ENCODE results near the gene GPX1.
A peak's percentile ranks its signal among the peaks of the same experiment; 100 is the strongest.
"Not testable (repeated sequence)": the region's sequence is repeated elsewhere in the genome, so short reads cannot be mapped to it uniquely, and the experiment has no call there.

The GPX1 gene

DNA sequence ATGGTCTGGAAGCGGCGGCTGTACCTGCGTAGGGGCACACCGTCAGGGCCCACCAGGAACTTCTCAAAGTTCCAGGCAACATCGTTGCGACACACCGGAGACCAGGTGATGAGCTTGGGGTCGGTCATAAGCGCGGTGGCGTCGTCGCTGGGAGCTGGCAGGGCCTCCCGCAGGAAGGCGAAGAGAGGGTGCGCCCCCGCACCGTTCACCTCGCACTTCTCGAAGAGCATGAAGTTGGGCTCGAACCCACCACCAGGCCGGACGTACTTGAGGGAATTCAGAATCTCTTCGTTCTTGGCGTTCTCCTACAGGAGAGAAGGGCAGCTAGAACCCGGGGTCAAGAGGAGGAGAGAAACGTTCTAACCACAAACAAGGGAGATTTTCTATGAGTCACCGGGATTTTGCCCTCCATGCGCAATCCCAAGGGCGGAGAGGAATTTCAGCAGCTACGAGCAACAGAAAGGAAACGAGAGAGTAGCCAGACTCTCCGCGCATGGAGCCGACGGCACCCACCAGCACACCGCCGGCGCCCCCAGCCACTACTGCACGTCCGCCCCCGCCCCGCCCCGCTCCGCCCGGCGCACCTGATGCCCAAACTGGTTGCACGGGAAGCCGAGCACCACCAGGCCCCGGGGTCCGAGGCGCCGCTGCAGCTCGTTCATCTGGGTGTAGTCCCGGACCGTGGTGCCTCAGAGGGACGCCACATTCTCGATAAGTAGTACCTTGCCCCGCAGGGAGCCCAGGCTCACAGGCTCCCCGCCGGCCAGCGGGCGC lies 523 bp downstream of the GPX1 start:
- DNase-seq = peak; percentile 64 to 70

DNA sequence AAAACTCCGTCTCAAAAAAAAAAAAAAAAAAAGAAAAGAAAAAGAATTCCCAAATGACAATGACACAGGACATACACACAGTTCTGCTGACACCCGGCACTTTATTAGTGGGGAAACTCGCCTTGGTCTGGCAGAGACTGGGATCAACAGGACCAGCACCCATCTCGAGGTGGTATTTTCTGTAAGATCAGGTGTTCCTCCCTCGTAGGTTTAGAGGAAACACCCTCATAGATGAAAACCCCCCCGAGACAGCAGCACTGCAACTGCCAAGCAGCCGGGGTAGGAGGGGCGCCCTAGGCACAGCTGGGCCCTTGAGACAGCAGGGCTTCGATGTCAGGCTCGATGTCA lies 1.1 kb downstream of the GPX1 start:
- not testable (repeated sequence) for DNase-seq

DNA sequence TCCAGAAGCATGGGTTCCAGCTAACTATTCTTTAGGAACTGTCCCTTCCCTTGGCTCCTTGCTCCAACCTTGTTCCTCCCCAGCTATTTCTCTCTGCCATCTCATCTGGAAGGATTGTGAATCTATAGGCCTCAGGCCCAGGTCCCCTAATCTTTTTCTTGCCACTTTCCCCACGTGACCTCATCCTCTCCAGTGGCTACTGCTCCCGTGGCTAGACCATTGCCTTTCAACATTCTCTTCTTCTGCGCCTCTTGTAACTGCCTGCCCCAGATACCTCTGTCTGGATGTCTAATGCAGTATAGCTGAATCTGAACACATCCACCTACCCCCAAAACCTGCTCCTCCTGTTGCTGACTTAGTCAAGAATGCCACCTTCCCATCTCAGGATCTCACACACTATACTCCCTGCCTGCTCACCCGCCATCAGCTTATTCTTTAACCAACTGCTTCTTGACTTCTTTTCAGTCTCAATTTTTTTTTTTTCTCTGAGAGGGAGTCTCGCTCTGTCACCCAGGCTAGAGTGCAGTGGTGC lies 5.2 kb downstream of the GPX1 start:
- no peak for DNase-seq

DNA sequence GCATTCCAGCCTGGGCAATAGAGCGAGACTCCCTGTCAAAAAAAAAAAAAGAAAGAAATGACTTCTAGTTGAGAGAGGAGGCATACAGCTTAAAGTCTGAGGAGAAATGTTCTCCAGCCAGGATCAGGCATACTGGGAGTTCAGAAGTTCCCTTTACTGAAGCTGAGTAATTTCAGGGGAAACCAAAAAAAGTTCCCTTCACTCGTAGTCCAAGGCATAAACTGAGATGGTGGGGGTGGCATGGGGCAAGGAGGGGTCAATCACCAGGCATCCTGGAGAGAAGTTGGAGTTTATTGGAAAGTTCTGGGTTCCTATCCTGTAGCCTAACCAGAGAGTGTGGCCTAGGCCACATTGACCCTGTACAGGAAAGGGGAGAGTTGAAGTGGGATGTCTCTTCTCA lies 5.9 kb downstream of the GPX1 start:
- DNase-seq = no peak

DNA sequence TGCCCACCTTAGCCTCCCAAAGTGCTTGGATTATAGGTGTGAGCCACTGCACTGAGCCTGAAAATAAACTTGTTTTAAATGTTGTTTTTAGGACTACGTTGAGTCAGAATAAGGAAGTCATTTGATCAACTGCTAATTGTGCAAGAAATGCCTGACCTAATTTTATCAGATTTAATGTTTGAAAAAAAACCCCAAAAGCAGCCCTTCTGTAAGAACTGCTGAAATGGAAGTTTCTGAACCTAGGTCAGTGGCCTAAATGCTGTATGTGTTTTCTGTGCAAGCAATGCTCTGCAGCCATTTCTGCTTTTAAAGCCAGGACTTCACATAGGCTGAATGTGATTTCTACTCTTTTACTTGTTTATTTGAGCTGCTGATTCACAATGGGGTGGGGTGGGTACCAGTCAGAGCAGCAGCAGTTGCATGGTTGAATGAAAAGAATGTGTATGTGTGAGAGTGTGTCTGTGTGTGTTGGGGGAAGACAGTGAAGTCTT lies 6.6 kb downstream of the GPX1 start:
- DNase-seq = no peak

DNA sequence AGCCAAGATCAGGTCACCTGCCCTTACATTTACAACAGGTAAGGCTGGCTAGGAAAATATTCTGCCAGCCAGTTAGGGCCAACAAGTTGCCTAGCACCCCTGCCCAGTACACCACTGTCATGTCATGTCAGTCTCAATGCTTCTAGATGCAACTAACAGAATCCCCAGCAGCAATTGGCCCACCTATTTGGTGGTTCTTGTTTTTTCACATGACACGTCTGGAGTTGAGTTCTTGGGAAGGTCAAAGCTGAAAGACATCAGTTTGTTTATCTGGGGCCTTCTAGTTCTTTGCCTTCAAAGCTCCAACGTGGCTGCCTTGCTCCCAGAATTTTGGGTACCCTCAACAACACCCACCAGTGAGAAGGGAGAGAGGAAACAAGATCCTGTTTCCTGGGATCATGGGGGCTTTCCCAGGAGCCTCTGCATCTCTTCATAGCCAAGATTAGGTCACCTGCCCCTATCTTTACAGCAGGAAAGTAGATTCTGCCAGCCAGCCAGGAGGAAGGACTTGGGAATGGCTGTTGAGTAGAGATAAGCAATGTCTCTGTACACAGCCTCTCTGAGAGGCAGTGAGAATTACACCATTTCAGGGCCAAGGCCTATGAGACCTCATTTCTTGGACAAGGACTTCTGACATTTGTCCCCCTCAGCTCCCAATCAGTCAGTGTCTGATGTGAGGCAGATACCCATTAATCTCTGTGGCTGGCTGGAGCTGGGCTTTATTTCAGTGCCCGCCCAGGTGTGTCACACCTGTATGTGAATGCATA lies 8.6 kb downstream of the GPX1 start:
- no peak for DNase-seq

DNA sequence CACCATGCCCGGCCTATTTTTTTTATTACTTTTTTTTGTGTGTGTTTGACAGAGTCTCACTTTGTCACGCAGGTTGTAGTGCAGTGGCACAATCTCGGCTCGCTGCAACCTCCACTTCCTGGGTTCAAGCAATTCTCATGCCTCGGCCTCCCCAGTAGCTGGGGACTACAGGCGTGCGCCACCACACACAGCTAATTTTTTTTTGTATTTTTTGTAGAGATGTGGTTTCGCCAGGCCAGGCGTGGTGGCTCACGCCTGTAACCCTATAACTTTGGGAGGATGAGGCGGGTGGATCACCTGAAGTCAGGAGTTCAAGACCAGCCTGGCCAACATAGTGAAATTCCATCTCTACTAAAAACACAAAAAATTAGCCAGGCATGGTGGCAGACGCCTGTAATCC lies 9.8 kb downstream of the GPX1 start:
- not testable (repeated sequence) for DNase-seq

DNA sequence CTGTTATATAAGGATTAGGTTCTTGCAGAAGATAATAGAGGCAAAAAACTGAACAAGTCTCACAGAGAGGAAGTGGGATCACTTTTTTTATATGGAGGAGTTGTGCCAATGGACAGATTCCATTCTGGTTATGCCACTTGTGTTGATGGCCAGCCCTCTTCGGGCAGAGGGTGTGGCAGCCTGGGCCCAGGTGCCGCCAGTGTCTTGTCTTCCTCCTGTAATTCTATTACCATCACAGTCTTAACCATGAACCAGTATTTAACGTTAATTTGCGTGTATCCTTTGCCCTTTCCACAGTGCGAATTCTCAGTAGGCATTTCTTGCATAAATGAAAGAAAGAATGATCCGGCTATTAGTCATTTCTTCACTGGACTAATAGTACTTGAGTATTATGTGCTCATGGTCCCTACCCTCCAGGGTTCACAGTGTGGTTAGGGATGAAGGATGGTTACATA lies 11.3 kb downstream of the GPX1 start:
- no peak for DNase-seq

DNA sequence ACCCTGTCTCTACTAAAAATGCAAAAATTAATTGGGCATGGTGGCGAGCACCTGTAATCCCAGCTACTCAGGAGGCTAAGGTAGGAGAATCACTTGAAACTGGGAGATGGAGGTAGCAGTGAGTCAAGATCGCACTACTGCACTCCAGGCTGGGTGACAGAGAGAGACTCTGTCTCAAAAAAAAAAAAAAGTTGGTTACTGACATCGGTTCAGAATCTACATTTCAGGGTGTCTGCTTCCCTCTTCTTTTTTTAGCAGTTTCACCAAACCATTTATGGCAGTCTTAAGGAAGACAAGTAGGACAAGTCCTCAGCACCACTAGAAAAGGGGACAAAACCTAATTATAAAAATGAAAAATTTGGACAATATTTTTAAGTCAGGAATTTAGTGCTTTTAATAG lies 15.0 kb downstream of the GPX1 start:
- no peak for DNase-seq

DNA sequence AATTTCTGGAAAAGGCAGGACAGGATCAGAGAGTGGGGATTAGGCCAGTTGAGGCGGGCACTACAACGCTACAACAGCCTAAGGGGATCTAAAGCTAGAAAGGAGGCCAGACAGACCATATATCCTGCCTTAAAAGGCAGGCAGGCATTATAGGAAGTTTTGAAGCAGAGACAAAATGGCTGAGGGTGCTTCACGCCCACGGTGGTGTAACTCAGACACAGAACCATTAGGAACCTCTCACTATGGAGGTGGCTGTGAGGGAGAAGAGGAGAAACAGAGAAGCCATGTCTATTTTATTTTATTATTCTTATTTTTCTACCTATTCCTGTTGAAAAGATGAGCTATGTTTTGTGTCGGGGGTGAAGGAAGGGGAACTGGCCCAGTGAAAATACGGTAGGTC lies 16.2 kb downstream of the GPX1 start:
- DNase-seq = no peak

DNA sequence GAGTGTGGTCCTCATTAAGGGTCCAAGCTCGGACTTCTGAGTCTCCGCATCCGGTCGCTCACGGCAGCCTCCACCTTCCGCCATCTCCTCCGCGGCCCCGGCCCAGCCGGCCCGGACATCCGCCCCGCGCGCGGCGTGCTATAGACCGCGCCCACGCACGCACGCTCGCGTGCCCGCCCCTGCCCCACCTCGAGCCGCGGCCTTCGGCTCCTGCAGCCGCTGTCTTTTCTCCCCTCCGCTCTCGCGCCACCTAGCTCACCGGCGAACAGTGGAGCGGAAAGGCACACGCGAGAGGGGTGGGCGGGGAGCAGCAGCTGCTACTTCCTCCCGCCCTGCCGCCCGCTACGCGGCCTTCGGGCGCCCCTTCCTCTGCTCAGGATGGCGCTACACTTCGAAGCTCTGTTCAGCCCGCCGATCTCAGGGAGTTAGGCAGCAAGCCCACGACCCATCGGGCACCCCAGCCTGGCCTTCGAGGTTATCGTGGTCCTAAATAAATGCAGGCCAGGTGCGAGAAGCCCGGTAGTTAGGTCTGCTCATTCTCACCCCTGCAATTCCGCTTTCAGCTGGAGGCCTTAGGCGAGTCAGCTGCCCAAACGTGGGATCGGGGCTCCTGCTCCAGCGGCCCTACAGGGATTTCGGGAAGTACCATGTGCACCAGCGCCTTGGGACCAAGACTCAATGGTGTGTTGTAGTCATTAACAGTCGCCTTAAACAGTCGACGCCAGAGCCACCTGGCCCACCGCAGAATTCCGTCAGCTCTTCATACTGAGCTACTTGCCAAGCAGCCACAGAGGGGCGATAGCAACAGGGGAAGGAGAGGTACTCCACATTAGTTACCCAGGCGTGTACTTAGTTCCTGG lies 18.0 kb downstream of the GPX1 start, which contains the start of gene USP4:
TSS of gene USP4 (minus strand) at position 113 of the 860 bp plus-strand sequence. CDS start at position 84, 29 bp downstream.
- peak; percentile 93 to 96 for DNase-seq

DNA sequence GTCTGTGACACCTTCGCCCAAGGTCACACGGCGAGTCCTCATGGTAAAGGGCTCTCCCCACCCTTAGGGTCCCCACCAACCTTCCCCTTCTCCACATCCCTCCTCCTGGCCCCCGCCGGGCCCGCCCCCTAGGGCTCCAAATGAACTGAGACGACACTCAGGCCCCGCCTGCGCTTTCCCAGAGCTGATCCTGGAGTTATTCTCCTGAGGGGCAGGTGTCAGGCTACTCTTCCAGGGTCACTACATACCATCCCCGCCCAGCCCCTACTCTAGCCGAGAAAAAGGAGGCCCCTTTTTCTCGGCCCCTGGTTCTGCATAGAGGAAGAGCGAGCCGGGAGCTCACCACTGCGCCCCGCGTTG lies 18.6 kb downstream of the GPX1 start:
- DNase-seq = peak in 1 of 2 experiments; percentile 54

DNA sequence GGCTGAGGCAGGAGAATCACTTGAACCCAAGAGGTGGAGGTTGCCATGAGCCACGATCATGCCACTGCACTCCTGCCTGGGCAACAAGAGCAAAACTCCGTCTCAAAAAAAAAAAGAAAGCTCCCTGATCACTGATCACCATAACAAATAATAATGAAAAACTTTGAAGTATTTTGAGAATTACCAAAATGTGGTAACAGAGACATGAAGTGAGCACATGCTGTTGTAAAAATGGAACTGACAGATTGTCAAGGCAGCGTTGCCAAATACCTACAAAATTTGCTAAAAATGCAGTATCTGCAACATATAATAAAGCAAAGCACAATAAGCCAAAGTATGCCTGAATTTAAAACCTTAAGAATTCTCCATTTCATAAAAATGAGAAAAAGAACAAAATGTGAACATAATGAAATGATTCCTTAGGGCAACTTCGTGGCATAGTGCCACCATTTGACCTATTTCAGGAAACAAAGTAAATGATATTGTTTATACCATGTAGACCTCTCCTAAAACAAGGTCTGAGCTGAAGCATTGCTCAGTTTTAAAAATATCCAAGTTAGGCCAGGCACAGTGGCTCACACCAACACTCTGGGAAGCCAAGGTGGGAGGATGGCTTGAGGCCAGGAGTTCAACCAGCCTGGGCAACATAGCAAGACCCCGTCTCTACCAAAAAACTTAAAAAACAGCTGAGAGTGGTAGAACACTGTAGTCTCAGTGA lies 24.1 kb downstream of the GPX1 start:
- no peak for DNase-seq

DNA sequence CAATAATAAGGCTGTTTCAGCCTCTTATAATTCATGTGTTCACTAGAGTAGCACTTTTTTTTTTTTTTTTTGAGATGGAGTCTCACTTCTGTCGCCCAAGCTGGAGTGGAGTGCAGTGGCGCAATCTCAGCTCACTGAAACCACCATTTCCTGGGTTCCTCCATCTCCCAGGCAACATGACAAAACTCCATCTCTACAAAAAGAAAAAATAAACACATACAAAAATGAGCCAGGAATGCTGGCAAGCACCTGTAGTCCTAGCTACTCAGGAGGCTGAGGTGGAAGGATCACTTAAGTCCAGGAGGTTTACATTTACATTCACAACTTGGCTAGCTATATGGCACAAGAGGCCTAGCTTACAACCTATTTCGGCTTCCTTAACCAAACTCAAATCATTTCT lies 25.1 kb downstream of the GPX1 start:
- no peak for DNase-seq

DNA sequence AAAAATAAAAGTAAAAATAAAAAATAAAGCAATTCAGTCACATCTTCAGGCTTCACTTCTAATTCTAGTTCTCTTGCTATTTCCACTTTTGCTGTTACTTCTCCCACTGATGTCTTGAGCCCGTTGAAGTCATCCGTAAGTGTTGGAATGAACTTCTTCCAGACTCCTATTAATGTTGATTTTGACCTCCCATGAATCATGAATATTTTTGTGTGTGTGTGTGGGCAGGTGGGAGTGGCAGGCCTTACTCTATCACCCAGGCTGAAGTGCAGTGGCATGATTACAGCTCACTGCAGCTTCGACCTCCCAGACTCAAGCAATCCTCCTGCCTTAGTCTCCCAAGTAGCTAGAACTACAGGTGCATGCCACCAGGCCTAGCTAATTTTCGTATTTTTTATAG lies 29.0 kb downstream of the GPX1 start:
- no peak for DNase-seq

DNA sequence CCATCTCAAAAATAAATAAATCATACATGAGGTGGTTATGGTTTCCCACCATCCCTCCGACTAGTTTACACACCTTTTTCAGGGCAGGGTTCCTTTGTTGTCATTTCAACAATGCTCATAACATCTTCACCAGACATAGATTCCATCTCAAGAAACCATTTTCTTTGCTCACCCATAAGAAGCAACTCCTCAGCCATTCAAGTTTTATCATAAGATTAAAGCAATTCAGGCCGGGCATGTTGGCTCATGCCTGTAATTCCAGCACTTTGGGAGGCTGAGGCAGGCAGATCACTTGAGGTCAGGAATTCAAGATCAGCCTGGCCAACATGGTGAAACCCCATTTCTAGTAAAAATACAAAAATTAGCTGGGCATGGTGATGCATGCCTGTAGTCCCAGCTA lies 29.8 kb downstream of the GPX1 start:
- not testable (repeated sequence) for DNase-seq

DNA sequence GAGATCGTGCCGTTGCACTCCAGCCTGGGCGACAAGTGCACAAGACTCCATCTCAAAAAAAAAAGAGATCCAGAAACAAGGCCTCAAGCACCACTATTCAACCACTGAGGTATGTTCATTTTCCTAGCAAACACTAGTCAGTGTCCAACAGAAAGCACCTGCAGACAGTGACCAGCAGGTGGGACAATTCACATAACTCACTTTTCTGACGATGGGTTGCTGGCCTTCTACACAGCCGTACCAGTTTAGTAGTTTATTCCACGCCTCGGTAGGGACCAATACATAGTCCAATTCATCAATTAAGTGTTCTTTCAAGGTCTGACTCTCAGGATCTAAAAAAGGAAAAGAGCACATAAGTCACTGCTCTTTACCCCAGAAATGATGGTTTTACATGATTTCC lies 30.7 kb downstream of the GPX1 start:
- no peak for DNase-seq

DNA sequence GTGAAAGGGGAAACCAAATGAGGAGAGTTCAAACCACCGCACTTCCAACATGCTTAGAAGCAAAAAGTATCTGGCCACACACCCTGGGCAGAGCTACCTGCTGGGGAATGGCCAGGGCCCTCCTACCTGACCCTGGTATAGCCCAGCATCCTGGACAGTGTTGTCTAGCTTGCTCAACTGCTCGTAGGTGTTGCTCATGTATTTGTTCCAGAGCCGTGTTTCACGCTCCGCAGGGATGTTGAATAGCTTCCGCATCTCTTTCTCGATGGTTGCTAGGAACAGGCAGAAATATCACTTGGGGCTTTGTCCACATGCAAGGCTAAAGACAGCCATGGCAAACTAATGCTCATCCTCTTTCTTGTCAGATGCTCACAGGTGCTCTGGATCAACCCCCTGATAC lies 33.4 kb downstream of the GPX1 start:
- no peak for DNase-seq

DNA sequence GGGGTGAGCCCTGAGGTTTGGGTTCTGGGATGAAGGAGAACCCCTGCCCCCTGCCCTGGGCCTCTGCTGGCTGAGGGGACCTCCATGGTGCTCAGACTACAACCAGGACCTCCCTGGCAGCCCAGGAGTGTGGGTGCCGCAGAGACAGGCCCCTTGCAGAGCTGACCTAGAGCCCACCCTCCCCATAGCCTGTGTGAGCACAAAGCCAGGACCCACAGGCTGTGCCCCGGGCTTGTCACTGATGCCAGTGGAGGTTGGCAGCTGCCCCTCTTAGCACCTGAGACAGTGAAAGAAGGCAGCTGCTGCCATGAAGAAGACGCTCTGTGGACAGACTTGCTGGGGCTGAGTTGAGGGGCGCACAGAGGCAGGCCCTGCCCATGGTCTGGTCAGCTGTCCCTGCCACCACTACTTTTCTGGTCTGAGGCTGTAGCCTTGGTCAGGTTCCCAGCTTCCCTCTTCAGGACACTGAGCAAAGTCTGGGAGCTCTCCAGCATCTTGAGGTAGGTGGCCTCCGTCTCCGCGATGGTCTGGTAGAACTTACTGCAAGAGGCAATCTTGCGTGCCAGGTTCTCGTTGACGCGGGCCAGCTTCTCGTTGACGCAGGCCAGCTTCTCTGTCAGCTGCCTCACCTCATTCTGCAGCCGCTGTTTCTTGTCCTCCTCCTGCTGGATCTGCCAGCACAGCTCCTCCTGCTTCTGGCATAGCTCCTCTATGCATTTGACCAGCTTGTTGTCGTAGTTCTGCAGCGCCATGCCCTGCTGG lies 41.3 kb downstream of the GPX1 start:
- no peak for DNase-seq

DNA sequence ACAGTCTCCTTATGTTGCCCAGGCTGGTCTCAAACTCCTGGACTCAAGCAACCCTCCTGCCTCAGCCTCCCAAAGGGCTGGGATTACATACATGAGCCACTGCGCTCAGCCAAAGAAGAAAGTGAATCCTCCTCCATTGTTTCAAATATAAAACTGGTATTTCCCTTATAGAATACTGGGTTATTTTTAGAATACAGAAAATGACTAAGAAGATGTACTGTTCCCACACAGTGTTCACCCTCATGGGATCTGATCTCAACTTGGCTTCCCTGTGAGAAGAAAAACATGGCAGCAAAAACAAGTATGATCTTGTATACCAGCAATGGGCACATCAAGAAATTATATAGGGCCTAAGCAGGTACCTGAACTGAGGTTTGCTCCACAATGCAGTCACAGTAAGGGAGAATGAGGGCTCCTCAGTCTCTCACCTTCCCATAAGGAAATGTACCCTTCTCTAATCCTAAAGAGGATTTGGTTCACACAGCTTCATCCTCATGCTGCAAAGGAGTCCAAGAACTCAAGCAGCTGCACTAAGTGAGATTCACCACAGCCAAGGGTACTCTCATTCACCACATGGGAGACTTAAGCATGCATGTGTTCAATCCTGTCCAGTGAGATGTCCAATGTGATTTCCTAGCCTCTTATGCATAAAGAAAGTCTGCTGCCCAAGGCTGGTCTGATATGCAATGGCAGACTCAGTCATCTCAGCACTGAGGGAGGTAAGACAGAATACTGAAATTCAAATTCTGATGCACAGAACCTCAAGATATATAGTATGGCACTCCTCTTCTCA lies 44.1 kb downstream of the GPX1 start:
- DNase-seq = no peak

DNA sequence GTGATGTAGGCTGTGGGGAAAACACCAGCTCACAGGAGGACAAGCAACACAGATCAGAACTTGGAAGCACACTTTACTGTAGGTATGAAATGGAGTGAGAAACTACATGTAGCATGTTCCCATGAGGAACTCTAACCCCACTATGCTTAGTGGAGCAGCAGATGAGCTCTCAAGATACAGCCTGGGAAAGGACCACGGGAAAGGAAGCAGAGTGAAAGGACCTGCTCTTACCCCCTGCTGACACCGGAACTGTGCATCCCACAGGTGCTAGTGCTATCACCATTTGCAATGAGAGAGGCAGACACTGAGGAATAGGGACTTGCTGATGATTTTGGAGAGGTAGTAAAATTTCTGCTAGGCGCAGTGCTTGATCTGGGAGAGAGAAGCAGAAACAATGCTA lies 46.9 kb downstream of the GPX1 start:
- no peak for DNase-seq
